Nephron (organoid): Measurements from ENCODE around the gene SLC11A1.

Experiments used
- H3K27ac Mint-ChIP-seq, 3 experiments: 2 replicates each; pipeline ENCODE4 v1.8.0; 2020; ENCODE audit warnings: mixed read lengths in 3 of 3, mild to moderate bottlenecking in 2 of 3, moderate library complexity in 1 of 3
- H3K27me3 Mint-ChIP-seq: 2 replicates; pipeline ENCODE4 v1.8.0; 2021; ENCODE audit warnings: low read depth, mild to moderate bottlenecking, moderate library complexity, mixed read lengths
- H3K36me3 Mint-ChIP-seq: 2 replicates; pipeline ENCODE4 v1.8.0; 2020; ENCODE audit warnings: low read depth, mixed read lengths
- H3K4me1 Mint-ChIP-seq: 2 replicates; pipeline ENCODE4 v1.8.0; 2020; ENCODE audit warnings: mixed read lengths
- H3K4me3 Mint-ChIP-seq, 3 experiments: 2 replicates each; pipeline ENCODE4 v1.8.0; 2020; ENCODE audit warnings: mild to moderate bottlenecking in 3 of 3, mixed read lengths in 3 of 3, moderate library complexity in 2 of 3
- H3K9me3 Mint-ChIP-seq: 2 replicates; pipeline ENCODE4 v1.8.0; 2020; ENCODE audit warnings: mixed read lengths
- TF ChIP-seq, protein P1 (sequence below), 3 experiments: fragments of 200-600 bp; sonication (generic); IDR thresholded peaks; one replicate each; pipeline ENCODE4 v1.5.0; 2021; ENCODE audit warnings: antibody characterized with exemption in 3 of 3; ENCODE audit not compliant: unreplicated experiment in 3 of 3

SLC11A1 gene

DNA sequence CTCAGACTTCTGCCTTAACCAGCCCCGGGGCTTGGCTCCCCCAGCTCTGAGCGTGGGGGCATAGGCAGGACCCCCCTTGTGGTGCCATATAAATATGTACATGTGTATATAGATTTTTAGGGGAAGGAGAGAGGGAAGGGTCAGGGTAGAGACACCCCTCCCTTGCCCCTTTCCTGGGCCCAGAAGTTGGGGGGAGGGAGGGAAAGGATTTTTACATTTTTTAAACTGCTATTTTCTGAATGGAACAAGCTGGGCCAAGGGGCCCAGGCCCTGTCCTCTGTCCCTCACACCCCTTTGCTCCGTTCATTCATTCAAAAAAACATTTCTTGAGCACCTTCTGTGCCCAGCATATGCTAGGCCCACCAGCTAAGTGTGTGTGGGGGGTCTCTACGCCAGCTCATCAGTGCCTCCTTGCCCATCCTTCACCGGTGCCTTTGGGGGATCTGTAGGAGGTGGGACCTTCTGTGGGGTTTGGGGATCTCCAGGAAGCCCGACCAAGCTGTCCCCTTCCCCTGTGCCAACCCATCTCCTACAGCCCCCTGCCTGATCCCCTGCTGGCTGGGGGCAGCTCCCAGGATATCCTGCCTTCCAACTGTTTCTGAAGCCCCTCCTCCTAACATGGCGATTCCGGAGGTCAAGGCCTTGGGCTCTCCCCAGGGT lies 23.1 kb downstream of the SLC11A1 start:
- Mint-ChIP-seq H3K4me3 (peak overlapping the region; percentile 81 to 85 (median 84)), H3K27me3 (no peaks in the 10 kb centered on the region), H3K36me3 (peaks cover 12% of the 10 kb centered on the region), H3K27ac (peak overlapping the region; percentile 95 to 98 (median 96)), H3K9me3 (no peaks in the 10 kb centered on the region), H3K4me1 (peaks cover 43% of the 10 kb centered on the region)
- TF ChIP-seq, protein P1, sequence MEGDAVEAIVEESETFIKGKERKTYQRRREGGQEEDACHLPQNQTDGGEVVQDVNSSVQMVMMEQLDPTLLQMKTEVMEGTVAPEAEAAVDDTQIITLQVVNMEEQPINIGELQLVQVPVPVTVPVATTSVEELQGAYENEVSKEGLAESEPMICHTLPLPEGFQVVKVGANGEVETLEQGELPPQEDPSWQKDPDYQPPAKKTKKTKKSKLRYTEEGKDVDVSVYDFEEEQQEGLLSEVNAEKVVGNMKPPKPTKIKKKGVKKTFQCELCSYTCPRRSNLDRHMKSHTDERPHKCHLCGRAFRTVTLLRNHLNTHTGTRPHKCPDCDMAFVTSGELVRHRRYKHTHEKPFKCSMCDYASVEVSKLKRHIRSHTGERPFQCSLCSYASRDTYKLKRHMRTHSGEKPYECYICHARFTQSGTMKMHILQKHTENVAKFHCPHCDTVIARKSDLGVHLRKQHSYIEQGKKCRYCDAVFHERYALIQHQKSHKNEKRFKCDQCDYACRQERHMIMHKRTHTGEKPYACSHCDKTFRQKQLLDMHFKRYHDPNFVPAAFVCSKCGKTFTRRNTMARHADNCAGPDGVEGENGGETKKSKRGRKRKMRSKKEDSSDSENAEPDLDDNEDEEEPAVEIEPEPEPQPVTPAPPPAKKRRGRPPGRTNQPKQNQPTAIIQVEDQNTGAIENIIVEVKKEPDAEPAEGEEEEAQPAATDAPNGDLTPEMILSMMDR (IDR thresholded peaks at IDR 0.05; ENCODE audit: unreplicated experiment in 3 of 3), result no peak

DNA sequence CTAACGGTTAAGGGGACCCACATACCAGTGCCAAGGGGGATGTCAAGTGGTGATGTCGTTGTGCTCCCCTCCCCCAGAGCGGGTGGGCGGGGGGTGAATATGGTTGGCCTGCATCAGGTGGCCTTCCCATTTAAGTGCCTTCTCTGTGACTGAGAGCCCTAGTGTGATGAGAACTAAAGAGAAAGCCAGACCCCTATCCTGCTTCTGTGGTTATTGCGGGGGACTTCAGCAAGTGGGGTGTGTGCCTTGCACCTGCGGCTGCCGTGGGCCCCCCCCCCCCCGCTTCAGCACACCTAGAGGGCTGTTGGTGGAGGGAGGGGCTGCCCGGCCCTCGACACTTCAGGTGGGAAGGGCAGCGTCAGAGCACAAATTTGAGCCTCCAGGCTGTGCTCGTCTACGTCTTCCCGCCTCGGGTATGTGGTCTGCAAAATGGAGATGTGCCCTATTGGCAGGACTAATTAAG lies 23.7 kb downstream of the SLC11A1 start:
- TF ChIP-seq, protein P1 (IDR thresholded peaks at IDR 0.05; ENCODE audit: unreplicated experiment in 3 of 3), result no peak
- Mint-ChIP-seq H3K4me1 (peaks cover 43% of the 10 kb centered on the region), H3K36me3 (peaks cover 12% of the 10 kb centered on the region), H3K27me3 (no peaks in the 10 kb centered on the region), H3K9me3 (no peaks in the 10 kb centered on the region), H3K27ac (peak overlapping the region; percentile 95 to 98 (median 96)), H3K4me3 (peak overlapping the region; percentile 81 to 85 (median 84))

DNA sequence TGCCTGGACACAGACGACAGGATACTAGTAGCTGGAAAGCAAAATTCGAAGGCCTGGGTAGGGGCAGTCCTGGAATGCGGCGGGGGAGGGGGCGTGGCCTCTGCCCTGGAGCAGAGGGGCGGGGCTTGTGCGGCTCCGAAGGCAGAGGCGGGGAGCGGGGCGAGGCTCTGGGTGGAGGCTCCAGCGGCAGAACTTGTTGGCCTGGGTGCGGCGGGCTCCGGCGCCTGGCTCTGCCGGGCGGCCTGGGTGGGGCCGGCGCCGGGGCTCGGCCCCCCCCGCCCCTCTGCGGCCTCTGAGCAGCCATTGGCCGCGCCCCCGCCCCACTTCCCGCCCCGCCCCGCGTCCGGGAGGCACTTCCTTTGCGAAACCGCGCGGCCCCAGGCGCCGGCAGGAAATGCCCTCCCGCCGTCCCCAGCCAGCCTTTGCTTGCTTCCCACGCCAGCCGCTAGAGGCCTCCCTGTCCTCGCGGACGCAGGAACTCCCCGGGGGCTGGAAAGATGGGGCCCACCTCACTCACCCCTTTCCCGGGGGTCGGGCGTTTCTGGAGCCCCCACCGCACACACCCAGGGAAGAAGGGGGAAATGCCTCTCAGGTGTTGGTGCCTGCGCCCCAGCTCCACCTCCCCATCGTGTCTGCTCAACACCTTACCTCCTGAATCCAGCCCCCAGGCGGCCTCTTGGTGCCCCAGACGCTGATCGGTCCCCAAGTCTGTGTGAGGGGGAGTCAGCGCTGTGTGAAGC lies 24.3 kb downstream of the SLC11A1 start:
- peak overlapping the region; percentile 95 to 98 (median 96) for H3K27ac Mint-ChIP-seq
- H3K4me1 Mint-ChIP-seq, result peaks cover 43% of the 10 kb centered on the region
- TF ChIP-seq, protein P1 (IDR thresholded peaks at IDR 0.05; ENCODE audit: unreplicated experiment in 3 of 3), result peak; percentile 72 to 79 (median 76)
- no peaks in the 10 kb centered on the region for H3K27me3 Mint-ChIP-seq
- H3K9me3 Mint-ChIP-seq, result no peaks in the 10 kb centered on the region
- peak overlapping the region; percentile 84 to 86 (median 85) for H3K4me3 Mint-ChIP-seq
- peaks cover 12% of the 10 kb centered on the region for H3K36me3 Mint-ChIP-seq

DNA sequence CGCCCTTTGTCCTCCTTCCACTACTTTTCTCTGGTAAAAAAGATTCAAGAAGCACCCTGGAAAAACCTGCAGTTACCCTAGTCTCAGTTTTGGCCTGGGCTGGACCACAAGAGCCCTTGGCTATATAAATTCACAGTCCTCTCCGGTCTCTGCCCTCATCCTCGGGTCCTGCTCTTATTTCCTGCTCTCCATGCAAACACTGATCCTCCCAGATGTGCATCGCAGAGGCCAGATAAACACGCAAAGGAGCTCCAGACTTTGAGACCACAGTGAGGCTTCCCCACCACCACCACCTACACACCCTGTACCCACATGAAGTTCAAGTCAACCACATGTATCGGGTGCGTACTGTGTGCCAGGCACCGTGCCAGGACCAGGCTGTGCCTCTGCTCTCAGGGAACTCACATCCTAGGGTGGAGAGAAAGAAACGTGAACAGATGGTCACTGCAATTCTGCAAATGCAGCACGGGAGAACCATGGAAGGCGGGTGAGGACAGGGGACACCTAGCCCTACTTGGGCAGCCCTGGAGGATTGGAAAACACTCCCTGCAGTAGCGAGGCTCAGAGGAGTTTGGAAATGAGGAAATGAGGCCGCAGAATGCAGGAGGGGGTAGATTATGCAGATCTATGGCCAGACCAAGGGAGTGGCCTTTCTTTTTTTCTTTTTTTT lies 25.0 kb downstream of the SLC11A1 start:
- TF ChIP-seq, protein P1 (IDR thresholded peaks at IDR 0.05; ENCODE audit: unreplicated experiment in 3 of 3), result no peak
- Mint-ChIP-seq H3K27me3 (no peaks in the 10 kb centered on the region), H3K36me3 (peaks cover 12% of the 10 kb centered on the region), H3K4me3 (peak overlapping the region; percentile 83 to 86 (median 85)), H3K9me3 (no peaks in the 10 kb centered on the region), H3K4me1 (peaks cover 43% of the 10 kb centered on the region), H3K27ac (peak overlapping the region; percentile 95 to 98 (median 96))

DNA sequence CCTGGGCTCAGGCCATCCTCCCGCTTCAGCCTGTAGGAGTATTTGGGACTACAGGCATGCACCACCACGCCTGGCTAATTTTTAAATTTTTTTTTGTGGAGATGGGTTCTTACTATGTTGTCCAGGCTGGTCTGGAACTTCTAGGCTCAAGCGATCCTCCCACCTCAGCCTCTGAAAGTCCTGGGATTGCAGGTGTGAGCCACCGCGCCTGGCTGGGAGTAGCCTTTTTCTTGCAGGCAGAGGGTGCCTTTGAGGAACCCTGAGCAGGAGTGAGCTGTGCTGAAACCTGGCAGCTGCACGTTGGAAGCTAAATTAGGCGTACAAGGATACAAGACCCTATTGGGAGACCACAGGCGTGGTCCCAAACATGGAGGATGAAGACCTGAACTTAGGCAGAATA lies 25.6 kb downstream of the SLC11A1 start:
- H3K36me3 Mint-ChIP-seq, result peaks cover 12% of the 10 kb centered on the region
- peaks cover 43% of the 10 kb centered on the region for H3K4me1 Mint-ChIP-seq

More for the DNA sequence above, 25.6 kb downstream of the SLC11A1 start:
- Mint-ChIP-seq H3K27me3 (no peaks in the 10 kb centered on the region), H3K9me3 (no peaks in the 10 kb centered on the region), H3K4me3 (peak overlapping the region in 2 of 3 experiments; percentile 33 to 42), H3K27ac (peak overlapping the region; percentile 95 to 98 (median 96))
- TF ChIP-seq, protein P1 (IDR thresholded peaks at IDR 0.05; ENCODE audit: unreplicated experiment in 3 of 3), result no peak
